Measurements from ENCODE around the gene LELP1.
"Not testable (repeated sequence)": the region's sequence is repeated elsewhere in the genome, so short reads cannot be mapped to it uniquely, and the experiment has no call there.

LELP1 gene

DNA sequence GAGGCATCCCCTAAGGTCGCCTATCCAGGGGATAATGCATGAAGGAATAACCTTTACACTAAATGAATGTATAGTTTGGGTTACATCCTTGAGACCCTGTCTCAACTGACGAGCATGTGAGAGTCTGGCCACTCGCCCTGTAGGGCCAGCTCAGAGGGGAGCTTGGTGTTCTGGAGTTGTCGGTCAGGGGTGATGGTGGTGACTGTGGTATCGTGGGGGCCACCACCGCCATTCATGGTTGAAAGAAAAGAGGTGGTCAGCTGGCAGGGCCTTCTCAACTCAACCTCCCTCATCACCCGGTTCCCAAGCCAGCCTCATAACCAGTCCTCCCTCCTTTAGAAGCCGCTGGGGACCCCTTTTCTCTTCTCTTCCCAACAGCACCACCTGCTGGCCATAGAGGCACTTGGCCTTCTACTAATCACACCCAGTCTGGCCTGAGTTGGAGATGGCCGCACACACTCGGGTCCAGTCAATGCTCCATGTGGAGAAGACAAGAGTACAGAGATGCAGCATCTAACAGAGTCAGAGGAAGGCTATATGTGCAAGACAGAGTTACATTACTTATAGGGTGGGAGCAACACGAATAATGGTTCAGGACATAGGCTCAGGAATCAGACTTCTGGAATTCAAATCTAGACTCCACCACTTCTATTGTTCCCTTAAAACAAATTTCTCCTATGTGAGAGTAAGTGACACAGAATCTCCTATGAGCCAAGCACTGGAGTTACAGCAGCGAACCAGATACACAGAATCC, 26.0 kb downstream of the LELP1 start:
- not testable (repeated sequence) for FAIRE-seq

- no peak for FAIRE-seq
Observed at GRCh38 chr1:153231363-153231762, 28.1 kb downstream of the LELP1 start.

GRCh38 chr1:153231785-153232184, 28.6 kb downstream of the LELP1 start:
- FAIRE-seq, result no peak

GRCh38 chr1:153232553-153232952, 29.3 kb downstream of the LELP1 start:
- no peak for FAIRE-seq

- FAIRE-seq, result no peak
Observed at GRCh38 chr1:153233448-153233847, 30.2 kb downstream of the LELP1 start.

- FAIRE-seq, result no peak
Observed at GRCh38 chr1:153238527-153238926, 35.3 kb downstream of the LELP1 start.

DNA sequence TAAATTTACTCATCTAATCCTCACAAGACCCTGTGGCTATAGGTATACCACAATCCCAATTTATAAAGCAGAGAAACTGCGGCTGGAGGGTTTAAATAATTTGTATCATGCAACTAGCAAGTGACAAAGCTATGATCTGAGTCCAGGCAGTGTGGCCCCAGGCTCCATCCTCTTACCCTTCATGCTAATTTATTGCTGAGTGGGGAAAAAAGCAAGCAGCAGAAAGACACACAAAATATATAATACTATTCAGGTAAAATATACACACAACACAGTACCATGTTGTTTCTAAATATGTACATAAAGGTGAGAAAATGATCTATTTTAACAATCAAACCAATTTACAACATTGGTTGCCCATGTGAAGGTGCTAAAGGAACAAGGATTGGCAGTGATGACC, 38.9 kb downstream of the LELP1 start:
- FAIRE-seq, result no peak

GRCh38 chr1:153245466-153245865, 42.2 kb downstream of the LELP1 start:
- FAIRE-seq, result no peak

- FAIRE-seq, result no peak
Observed at GRCh38 chr1:153246018-153246417, 42.8 kb downstream of the LELP1 start.

DNA sequence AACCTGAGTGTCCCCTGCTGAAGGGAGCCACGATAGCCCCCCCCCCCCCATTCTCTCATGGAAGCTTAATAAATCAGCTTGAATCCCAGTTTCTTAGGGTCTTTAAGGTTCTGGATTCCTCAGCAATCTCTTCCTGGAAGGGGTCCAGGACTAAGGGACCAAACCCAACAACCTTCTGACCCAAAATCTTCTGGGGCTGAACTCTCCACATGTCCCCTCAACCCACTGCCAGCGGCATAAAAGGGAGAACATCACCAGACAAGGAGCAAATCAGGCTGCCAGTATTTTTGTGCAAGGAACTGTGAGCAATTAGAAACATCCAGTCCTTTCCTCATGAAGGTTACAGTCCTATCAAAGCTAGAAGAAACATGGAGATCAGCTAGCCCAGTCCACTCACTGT, 43.6 kb downstream of the LELP1 start:
- no peak for FAIRE-seq

DNA sequence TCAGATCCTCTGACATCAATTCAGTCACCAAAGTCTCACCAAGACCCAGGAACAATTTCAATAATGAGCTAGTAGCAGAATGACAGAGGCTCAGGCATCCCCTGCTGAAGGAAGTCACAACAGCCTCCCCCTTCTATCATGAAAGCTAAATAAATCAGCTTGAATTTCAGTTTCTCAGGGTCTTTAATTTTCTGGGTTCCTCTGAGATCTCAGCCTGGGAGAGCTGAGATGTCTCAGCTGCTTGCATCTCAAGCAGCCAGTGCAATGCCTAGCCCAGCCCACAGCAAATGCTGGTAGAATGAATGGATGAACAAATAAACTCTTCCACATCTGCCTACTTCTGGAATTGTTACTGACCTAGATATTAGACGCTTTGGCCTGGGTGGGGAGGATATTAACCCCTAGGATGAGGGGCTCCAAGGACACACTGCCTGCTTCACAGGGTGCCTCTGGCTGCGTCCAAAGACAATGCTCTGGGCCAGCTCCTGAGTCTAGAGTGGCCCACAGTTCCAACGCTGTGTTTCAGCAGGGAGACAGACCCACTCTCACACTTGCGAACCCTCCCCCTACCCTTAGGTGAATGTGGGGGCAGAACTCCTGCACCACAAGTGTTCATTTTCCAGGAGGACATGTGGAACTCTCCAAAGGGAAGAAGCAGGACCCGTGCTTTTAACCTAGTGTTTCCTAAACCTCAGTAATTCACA, 45.1 kb downstream of the LELP1 start:
- FAIRE-seq, result no peak

- FAIRE-seq, result no peak
Observed at GRCh38 chr1:153250166-153250565, 46.9 kb downstream of the LELP1 start.

- FAIRE-seq, result no peak
Observed at GRCh38 chr1:153251087-153251486, 47.9 kb downstream of the LELP1 start.

GRCh38 chr1:153251562-153251961, 48.3 kb downstream of the LELP1 start:
- FAIRE-seq, result no peak

- FAIRE-seq, result no peak
Observed at GRCh38 chr1:153251988-153252387, 48.8 kb downstream of the LELP1 start.

DNA sequence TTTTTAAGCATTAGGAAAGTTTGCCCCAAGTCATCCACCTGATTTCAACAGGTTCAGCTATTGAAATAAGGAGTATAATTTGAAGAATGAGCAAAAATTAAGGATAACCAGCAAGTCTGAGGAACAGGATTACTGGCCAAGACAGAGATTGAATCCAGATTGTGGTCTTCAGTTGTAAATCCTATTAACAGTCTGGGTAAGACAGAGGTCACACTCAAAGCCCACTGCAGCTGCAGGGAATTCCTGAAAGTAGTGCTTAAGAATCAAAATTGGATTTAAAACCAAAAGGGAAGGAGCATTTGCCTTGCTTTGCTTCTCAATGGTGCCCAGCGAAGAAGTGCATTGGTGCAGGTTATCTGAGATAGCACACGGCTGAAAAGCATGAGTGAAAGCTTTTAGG, 49.8 kb downstream of the LELP1 start:
- no peak for FAIRE-seq

DNA sequence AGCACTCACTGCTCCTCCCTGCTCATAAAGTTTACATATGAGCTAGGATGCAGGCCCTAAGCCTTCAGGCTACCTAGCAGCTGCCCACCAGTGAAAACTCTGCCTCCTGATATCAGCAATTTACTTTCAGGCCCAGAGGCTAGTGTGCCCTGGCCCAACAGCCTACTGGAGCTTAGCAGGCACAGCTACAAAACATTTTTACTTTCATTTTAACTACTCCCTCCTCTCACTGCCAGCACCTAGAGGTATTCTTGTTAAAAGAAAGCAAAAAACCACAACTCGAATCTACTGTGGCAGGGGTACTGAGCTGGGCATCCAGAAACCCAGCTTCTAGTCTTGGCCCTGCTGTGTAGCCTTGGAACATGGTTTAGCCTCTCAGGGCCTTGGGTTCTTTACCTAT, 50.5 kb downstream of the LELP1 start:
- FAIRE-seq, result no peak
